ENCODE data around the gene LMTK3. TPM values are rescaled to one million over a fixed set of nuclear protein-coding genes. Genes with fewer than 3 reads are reported as not detected.

LMTK3 gene
- total and polyA plus RNA-seq, 2 of the 13 experiments (the other 11 are each of a cell fraction or from before 2014, with no cell fraction given), result 0.18 to 0.29 TPM

GRCh38 chr19:48500830-48501493, 10.7 kb downstream of the LMTK3 start (continued):
- TF ChIP-seq YY1 (IDR thresholded peaks at IDR 0.05; ENCODE audit: insufficient read depth, insufficient replicate concordance, low read depth, low read length), result peak; percentile 8
- TF ChIP-seq ZNF382 (CRISPR knock-in tag; IDR thresholded peaks at IDR 0.05; ENCODE audit: borderline replicate concordance), result no peak
- no peak for TF ChIP-seq THAP7 (CRISPR knock-in tag; IDR thresholded peaks at IDR 0.05)
- no peak for TF ChIP-seq HNF4G (IDR thresholded peaks at IDR 0.05; ENCODE audit: borderline replicate concordance, low read depth, low read length)
- TF ChIP-seq HNF4G (CRISPR knock-in tag; IDR thresholded peaks at IDR 0.05; ENCODE audit: borderline replicate concordance, low read depth), result no peak
- TF ChIP-seq ZHX2 (IDR thresholded peaks at IDR 0.05; ENCODE audit: low read depth), result 0 out of 2 replicates have a peak, but pooled peaks have one; percentile 12
- TF ChIP-seq ZHX2 (CRISPR knock-in tag; IDR thresholded peaks at IDR 0.05; ENCODE audit: borderline replicate concordance), result no peak
- no peak for TF ChIP-seq GMEB2 (CRISPR knock-in tag; IDR thresholded peaks at IDR 0.05; ENCODE audit: low read depth)
- peak; percentile 17; the same call in 1 of the 2 replicates for TF ChIP-seq THAP9 (CRISPR knock-in tag; IDR thresholded peaks at IDR 0.05; ENCODE audit: borderline replicate concordance)
- 0 out of 2 replicates have a peak, but pooled peaks have one; percentile 75 for TF ChIP-seq SRY (CRISPR knock-in tag; IDR thresholded peaks at IDR 0.05)
- 0 out of 2 replicates have a peak, but pooled peaks have one; percentile 36 for TF ChIP-seq ZNF33B (CRISPR knock-in tag; IDR thresholded peaks at IDR 0.05)
- no peak for TF ChIP-seq ZNF878 (CRISPR knock-in tag; IDR thresholded peaks at IDR 0.05)
- TF ChIP-seq ZNF547 (CRISPR knock-in tag; IDR thresholded peaks at IDR 0.05), result peak; percentile 76
- 0 out of 2 replicates have a peak, but pooled peaks have one; percentile 64 for TF ChIP-seq FUBP1 (CRISPR knock-in tag; IDR thresholded peaks at IDR 0.05; ENCODE audit: borderline replicate concordance)
- no peak for TF ChIP-seq NFYC (CRISPR knock-in tag; IDR thresholded peaks at IDR 0.05)

All from HepG2 (cell line).